Astrocyte of the cerebellum (primary cell): Measurements from ENCODE around the gene TARDBP.
A peak's percentile ranks its signal among the peaks of the same experiment; 100 is the strongest.
"Not testable (repeated sequence)": the region's sequence is repeated elsewhere in the genome, so short reads cannot be mapped to it uniquely, and the experiment has no call there.

ENCODE experiments used
- DNase-seq: peaks from one replicate; pipeline ENCODE4 v3.0.0-alpha.2; 2011; ENCODE audit warnings: low read depth
- H3K4me3 ChIP-seq: 2 replicates; pipeline ENCODE4 v1.5.1; 2011; ENCODE audit warnings: mild to moderate bottlenecking, low read depth, low read length, moderate library complexity
- in situ Hi-C: cut with HindIII; loops from 2 replicates; pipeline ENCODE4 v1.10.0; 2017; ENCODE audit warnings: low sequenced_read_pairs
- TF ChIP-seq, protein P1 (sequence below): IDR thresholded peaks from 2 replicates; pipeline ENCODE4 v1.5.1; 2012; ENCODE audit warnings: low read length, low read depth, moderate library complexity, mild to moderate bottlenecking; ENCODE audit errors: missing control alignments

The TARDBP gene

DNA sequence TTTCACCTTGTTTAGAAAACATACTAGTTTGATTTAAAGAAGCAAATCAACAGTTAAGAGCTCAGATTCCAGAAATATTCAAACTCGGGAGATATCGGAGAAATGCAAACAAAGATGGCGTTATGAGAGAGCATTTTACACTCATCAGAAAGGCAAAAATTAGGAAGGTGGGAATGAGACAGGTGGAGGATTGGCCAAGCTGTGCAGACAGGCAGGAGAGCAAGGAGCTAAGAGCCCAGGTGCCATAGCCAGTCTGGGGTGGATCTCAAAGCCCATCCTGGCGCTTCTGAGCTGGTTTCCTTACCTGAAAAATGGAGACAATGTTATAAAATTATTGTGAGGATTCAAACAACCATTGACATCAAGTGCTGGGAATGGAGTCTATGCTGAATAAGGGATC lies 19.6 kb upstream of the TARDBP start:
- H3K4me3 ChIP-seq, result no peak overlapping the region
- in situ Hi-C loops, result no loop called here
- DNase-seq, result no peak
- TF ChIP-seq, protein P1, sequence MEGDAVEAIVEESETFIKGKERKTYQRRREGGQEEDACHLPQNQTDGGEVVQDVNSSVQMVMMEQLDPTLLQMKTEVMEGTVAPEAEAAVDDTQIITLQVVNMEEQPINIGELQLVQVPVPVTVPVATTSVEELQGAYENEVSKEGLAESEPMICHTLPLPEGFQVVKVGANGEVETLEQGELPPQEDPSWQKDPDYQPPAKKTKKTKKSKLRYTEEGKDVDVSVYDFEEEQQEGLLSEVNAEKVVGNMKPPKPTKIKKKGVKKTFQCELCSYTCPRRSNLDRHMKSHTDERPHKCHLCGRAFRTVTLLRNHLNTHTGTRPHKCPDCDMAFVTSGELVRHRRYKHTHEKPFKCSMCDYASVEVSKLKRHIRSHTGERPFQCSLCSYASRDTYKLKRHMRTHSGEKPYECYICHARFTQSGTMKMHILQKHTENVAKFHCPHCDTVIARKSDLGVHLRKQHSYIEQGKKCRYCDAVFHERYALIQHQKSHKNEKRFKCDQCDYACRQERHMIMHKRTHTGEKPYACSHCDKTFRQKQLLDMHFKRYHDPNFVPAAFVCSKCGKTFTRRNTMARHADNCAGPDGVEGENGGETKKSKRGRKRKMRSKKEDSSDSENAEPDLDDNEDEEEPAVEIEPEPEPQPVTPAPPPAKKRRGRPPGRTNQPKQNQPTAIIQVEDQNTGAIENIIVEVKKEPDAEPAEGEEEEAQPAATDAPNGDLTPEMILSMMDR, result no peak

DNA sequence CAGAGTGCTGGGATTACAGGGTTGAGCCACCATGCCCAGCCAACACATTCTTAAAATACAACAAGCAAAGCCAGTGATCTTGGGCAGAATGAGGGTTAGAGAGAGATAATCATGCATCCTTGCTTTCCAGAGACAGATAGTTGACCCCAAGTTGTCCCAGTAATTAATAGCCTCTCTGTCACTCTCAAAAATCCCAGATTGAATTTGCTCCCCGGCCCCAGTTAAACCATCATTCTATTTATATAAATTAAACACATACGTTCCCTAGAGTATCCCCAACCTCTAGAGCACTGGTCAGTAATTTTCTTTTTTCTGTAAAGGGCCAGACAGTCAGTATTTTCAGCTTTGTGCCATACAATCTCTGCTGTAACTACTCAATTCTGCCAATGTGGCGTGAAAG lies 16.4 kb upstream of the TARDBP start:
- H3K4me3 ChIP-seq, result no peak overlapping the region
- in situ Hi-C loops, result no loop called here
- DNase-seq, result no peak
- TF ChIP-seq, protein P1, result no peak

DNA sequence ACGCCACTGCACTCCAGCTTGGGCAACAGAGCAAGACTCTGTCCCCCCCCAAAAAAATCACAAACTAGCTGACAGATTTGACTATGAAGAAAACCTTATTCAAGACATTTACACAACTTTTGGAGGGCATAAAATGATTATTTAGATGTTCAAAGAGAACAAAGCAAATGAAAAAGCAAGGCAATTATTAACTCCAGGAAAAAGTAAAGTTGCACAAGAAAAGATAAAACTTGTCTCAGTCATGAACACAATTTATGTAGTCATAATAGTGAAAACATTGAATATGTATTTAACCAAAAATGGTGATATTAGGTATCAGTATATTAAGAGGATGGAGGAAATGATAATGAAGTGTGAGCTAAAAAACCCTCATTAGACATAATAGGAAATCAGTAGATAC lies 11.9 kb upstream of the TARDBP start:
- TF ChIP-seq, protein P1, result no peak
- no peak for DNase-seq
- in situ Hi-C loops, result no loop called here
- no peak overlapping the region for H3K4me3 ChIP-seq

DNA sequence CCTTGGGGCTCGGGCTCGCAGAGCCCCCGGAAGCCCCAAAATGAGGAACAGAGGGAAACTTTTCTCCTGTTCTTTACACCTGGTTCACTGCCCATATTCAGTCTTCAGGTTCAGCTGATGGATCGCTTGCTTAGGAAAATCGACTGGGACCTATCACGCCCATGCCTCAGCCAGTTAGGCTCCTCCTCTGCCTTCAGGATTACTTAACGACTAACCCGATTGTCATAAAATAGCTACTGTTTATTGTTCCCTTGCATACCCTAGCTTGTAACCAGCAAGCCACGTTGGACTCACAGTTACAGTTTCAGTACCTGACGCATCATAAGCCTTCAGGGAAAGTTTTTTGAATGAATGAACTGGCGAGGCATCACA lies 692 bp downstream of the TARDBP start:
- TF ChIP-seq, protein P1, result no peak
- H3K4me3 ChIP-seq, result peak overlapping the region; percentile 95
- in situ Hi-C loops, result no loop called here
- DNase-seq, result no peak

GRCh38 chr1:11019358-11019757 lies 6.9 kb downstream of the TARDBP start:
- in situ Hi-C loops, DNase-seq, H3K4me3 ChIP-seq: not testable (repeated sequence)

DNA sequence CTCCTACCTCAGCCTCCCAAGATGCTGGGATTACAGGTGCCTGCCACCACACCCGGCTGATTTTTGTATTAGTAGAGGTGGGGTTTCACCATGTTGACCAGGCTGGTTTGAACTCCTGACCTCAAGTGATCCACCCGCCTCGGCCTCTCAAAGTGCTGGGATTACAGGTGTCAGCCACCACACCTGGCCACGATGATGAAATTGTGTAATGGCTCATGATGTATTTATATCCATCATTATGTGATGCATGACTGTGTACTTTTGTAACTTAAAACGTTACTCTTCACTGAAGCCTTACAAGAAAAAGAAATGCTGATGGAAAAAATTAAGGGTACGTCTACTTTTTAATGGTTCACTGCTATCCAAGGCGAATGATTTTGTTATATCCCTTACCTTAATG lies 7.5 kb downstream of the TARDBP start:
- TF ChIP-seq, protein P1, result no peak
- no peak for DNase-seq
- no peak overlapping the region for H3K4me3 ChIP-seq
- in situ Hi-C loops, result no loop called here

DNA sequence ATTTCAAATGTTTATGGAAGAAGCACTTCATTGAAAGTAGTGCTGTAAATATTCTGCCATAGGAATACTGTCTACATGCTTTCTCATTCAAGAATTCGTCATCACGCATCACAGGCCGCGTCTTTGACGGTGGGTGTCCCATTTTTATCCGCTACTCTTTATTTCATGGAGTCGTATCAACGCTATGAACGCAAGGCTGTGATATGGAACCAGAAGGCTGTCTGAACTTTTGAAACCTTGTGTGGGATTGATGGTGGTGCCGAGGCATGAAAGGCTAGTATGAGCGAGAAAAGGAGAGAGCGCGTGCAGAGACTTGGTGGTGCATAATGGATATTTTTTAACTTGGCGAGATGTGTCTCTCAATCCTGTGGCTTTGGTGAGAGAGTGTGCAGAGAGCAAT lies 10.7 kb downstream of the TARDBP start:
- no peak for DNase-seq
- H3K4me3 ChIP-seq, result no peak overlapping the region
- in situ Hi-C loops, result no loop called here
- TF ChIP-seq, protein P1, result no peak
